GM20000 (cell line): Measurements from ENCODE around the gene TAF11L10.
"Not testable (repeated sequence)": the region's sequence is repeated elsewhere in the genome, so short reads cannot be mapped to it uniquely, and the experiment has no call there.

Source experiments
- DNase-seq: peaks from one replicate; pipeline ENCODE4 v3.0.0; 2012; ENCODE audit warnings: low spot score
- CTCF ChIP-seq: IDR thresholded peaks from 2 replicates; pipeline ENCODE4 v1.5.1; 2012; ENCODE audit warnings: mild to moderate bottlenecking, control low read depth; ENCODE audit errors: extremely low read depth, missing control alignments

Gene TAF11L10

GRCh38 chr5:17604951-17605350, 7.3 kb upstream of the TAF11L10 start:
- DNase-seq: no peak
- TF ChIP-seq CTCF: no peak

GRCh38 chr5:17603880-17604279, 6.3 kb upstream of the TAF11L10 start, which contains the start of gene TAF11L11:
TSS of gene TAF11L11 (plus strand) at chr5:17604183.
- DNase-seq: not testable (repeated sequence)

- DNase-seq: not testable (repeated sequence)
Observed at GRCh38 chr5:17594255-17594654, 3.4 kb downstream of the TAF11L10 start, which contains the start of gene TAF11L9. TSS of gene TAF11L9 (minus strand) at chr5:17594394.

- not testable (repeated sequence) for DNase-seq
Observed at GRCh38 chr5:17590860-17591259, 6.8 kb downstream of the TAF11L10 start, which contains the start of gene TAF11L8. TSS of gene TAF11L8 (minus strand) at chr5:17590960.

GRCh38 chr5:17585658-17586057, 12.0 kb downstream of the TAF11L10 start, which contains the start of gene TAF11L7:
TSS of gene TAF11L7 (minus strand) at chr5:17585758.
- not testable (repeated sequence) for DNase-seq
